Ovary (tissue), 9 donors: ENCODE measurements around the gene NPRL2. TPM values are rescaled to one million over a fixed set of nuclear protein-coding genes. Genes with fewer than 3 reads are reported as not detected.

ENCODE experiments used
- DNase-seq, 5 donors: peaks; one replicate each; pipeline ENCODE4 v3.0.0-alpha.2; 2019 to 2020
- H3K27ac ChIP-seq, 2 donors: fragments of 200-600 bp; one replicate each; pipeline versions ENCODE4 v1.5.1 to v1.8.0; 2019 to 2022
- H3K27me3 ChIP-seq: fragments of 200-600 bp; one replicate; pipeline ENCODE4 v1.8.0; 2022
- H3K36me3 ChIP-seq: fragments of 200-600 bp; sonication (generic); one replicate; pipeline ENCODE4 v1.5.1; 2019
- H3K4me1 ChIP-seq: one replicate; pipeline ENCODE4 v1.8.1; 2013; ENCODE audit warnings: mild to moderate bottlenecking, moderate library complexity; ENCODE audit not compliant: insufficient read depth
- H3K4me3 ChIP-seq: fragments of 200-600 bp; sonication (generic); one replicate; pipeline ENCODE4 v1.5.1; 2017
- H3K9me3 ChIP-seq, 2 donors: fragments of 200-600 bp in 1 of 2; sonication (generic) in 1 of 2; one replicate each; pipeline versions ENCODE4 v1.5.1 to v1.8.1; 2013 to 2019; ENCODE audit warnings: mild to moderate bottlenecking in 1 of 2, moderate library complexity in 1 of 2
- CTCF ChIP-seq, 3 donors: fragments of 450-650 bp in 2 of 3; fragments of 200-600 bp in 1 of 3; IDR thresholded peaks; one replicate each; pipeline versions ENCODE4 v1.5.1 to v1.8.0; 2016 to 2022; ENCODE audit warnings: antibody characterized with exemption in 3 of 3, mild to moderate bottlenecking in 1 of 3
- EP300 ChIP-seq: sonication (generic); formaldehyde crosslinking; IDR thresholded peaks from one replicate; pipeline ENCODE4 v1.6.1; 2017; ENCODE audit warnings: antibody characterized with exemption
- POLR2A ChIP-seq: fragments of 450-650 bp; IDR thresholded peaks from one replicate; pipeline ENCODE4 v1.6.1; 2017; ENCODE audit warnings: antibody characterized with exemption, mild to moderate bottlenecking, moderate library complexity
- WGBS, 3 donors: extraction: QIAGEN DNeasy Blood & Tissue Kit in 1 of 3; methylation state at CpG; one replicate each; pipeline versions ENCODE4 v1.1.5 to v1.1.7; 2013 to 2017; 5-methylcytosine and 5-hydroxymethylcytosine counted together
- intact Hi-C, 4 donors: fragments of 100-400 bp; cut with DNase I; formaldehyde crosslinking; loops; one replicate each; pipeline versions ENCODE4 v1.11.0 to v1.15.1; 2022 to 2023
- polyA plus RNA-seq, 2 donors: library from polyadenylated mRNA; stranded (reverse); fragments of 200-250 nt in 1 of 2; fragments of 350-450 nt in 1 of 2; fragmentation: Illumina TruSeq in 1 of 2; extraction: RNeasy Lipid Tissue Mini Kit (QIAGEN cat#74804) in 1 of 2; gene quantifications; one replicate each; pipeline ENCODE4 v1.2.3, GENCODE V29; 2013 to 2014
- total RNA-seq, 7 donors: library from RNA; depleted of rRNA in 2 of 7; stranded (reverse); fragments of >200 nt in 2 of 7; fragmentation: NEBNext Ultra II Directional in 3 of 7; extraction: Animal tissue kit (Norgen Biotek cat#: 25700) in 3 of 7; gene quantifications; one replicate each; pipeline versions ENCODE4 v1.1.0 to v1.2.4, GENCODE V29; 2016 to 2023
- donor health status: DM: no; HTN: no; CAD: no; lungs with moderate emphysema.
- donor health status: DM: no; HTN: no; CAD: no.
- donor health status: Bipolar disorder and iron deficiency.
- donor health status: DM: yes; HTN: yes; CAD: no.
- donor health status: DM: no; HTN: no; CAD: no.
- donor health status: DM: yes; HTN: yes; CAD: no.

NPRL2 gene
- total and polyA plus RNA-seq, 9 donors, result 19.4 to 26.3 (median 21.9) TPM

- intact Hi-C loops, result no loop called here
- no peaks in the 10 kb centered on the region for H3K9me3 ChIP-seq
- TF ChIP-seq POLR2A (no peak), EP300 (no peak), CTCF (IDR thresholded peaks at IDR 0.05) (no peak)
- no peaks in the 10 kb centered on the region for H3K27me3 ChIP-seq
- WGBS, 3 donors, result 49 to 53% (median 52%) methylated on average over 12 of the region's 12 CpGs
- H3K4me3 ChIP-seq, result peak overlapping the region; percentile 37
- no peaks in the 10 kb centered on the region for H3K36me3 ChIP-seq
- DNase-seq, result peak in 2 of 5 donors; percentile 56 to 62
- H3K27ac ChIP-seq, result peak overlapping the region; percentile 9 to 68
- H3K4me1 ChIP-seq, result peaks cover 13% of the 10 kb centered on the region
Measured at GRCh38 chr3:50299929-50300680, 50.5 kb downstream of the NPRL2 start.

- 0 to 2% (median 1%) methylated on average over 12 of the region's 12 CpGs for WGBS, 3 donors
- intact Hi-C loops, result no loop called here
- Histone ChIP-seq H3K4me1 (peaks cover 13% of the 10 kb centered on the region), H3K4me3 (peak overlapping the region; percentile 37), H3K36me3 (no peaks in the 10 kb centered on the region), H3K27me3 (no peaks in the 10 kb centered on the region), H3K9me3 (no peaks in the 10 kb centered on the region), H3K27ac (peak overlapping the region; percentile 9 to 68)
- TF ChIP-seq CTCF (IDR thresholded peaks at IDR 0.05) (no peak), POLR2A (peak; percentile 19)
- no peak for DNase-seq
Measured at GRCh38 chr3:50299638-50299928, 51.0 kb downstream of the NPRL2 start.

GRCh38 chr3:50298836-50299637 lies 51.5 kb downstream of the NPRL2 start, which contains the start of the genes HYAL3 and NAA80:
Gene HYAL3 (minus strand): TSS chr3:50299405. CDS start chr3:50295602, 3,803 bp downstream.
Gene NAA80 (minus strand): TSS chr3:50299405. CDS start chr3:50297463, 1,942 bp downstream.
- H3K4me1 ChIP-seq, result peaks cover 13% of the 10 kb centered on the region
- DNase-seq, result peak; percentile 99 to 100 (median 99)
- no peaks in the 10 kb centered on the region for H3K27me3 ChIP-seq
- TF ChIP-seq CTCF (IDR thresholded peaks at IDR 0.05) (peak in 2 of 3 donors; percentile 55 to 67), EP300 (peak; percentile 59), POLR2A (peak; percentile 95)
- 0% methylated on average over 56 to 61 of the region's 61 CpGs for WGBS, 3 donors
- intact Hi-C loops, result no loop called here
- peak within 1 kb of the TSS; percentile 52 to 81 for H3K27ac ChIP-seq
- peak within 1 kb of the TSS; percentile 63 for H3K4me3 ChIP-seq
- H3K9me3 ChIP-seq, result no peaks in the 10 kb centered on the region
- no peaks in the 10 kb centered on the region for H3K36me3 ChIP-seq

GRCh38 chr3:50297896-50298725 lies 52.5 kb downstream of the NPRL2 start:
- TF ChIP-seq CTCF (IDR thresholded peaks at IDR 0.05) (no peak), POLR2A (no peak), EP300 (no peak)
- no peaks in the 10 kb centered on the region for H3K27me3 ChIP-seq
- H3K27ac ChIP-seq, result peak overlapping the region; percentile 52 to 81
- H3K36me3 ChIP-seq, result no peaks in the 10 kb centered on the region
- 36 to 39% (median 36%) methylated on average over 9 of the region's 9 CpGs for WGBS, 3 donors
- intact Hi-C loops, result no loop called here
- peak overlapping the region; percentile 63 for H3K4me3 ChIP-seq
- H3K4me1 ChIP-seq, result peaks cover 8% of the 10 kb centered on the region
- peak in 2 of 5 donors; percentile 51 to 52 for DNase-seq
- no peaks in the 10 kb centered on the region for H3K9me3 ChIP-seq
